Testis (tissue), 3 donors: ENCODE measurements around the gene DCST2. TPM values are rescaled to one million over a fixed set of nuclear protein-coding genes. Genes with fewer than 3 reads are reported as not detected.

Experiments used
- DNase-seq: peaks from one replicate; pipeline ENCODE4 v3.0.0-alpha.2; 2019
- H3K27ac ChIP-seq, 2 donors: fragments of 200-600 bp; sonication (generic); one replicate each; pipeline ENCODE4 v1.5.1; 2019
- H3K27me3 ChIP-seq: fragments of 200-600 bp; sonication (generic); one replicate; pipeline ENCODE4 v1.5.1; 2019
- H3K36me3 ChIP-seq: fragments of 200-600 bp; sonication (generic); one replicate; pipeline ENCODE4 v1.5.1; 2017; ENCODE audit warnings: low read depth; ENCODE audit errors: missing control alignments
- H3K4me1 ChIP-seq: fragments of 200-600 bp; sonication (generic); one replicate; pipeline ENCODE4 v1.5.1; 2019
- H3K4me3 ChIP-seq, 2 donors: fragments of 200-600 bp; sonication (generic); one replicate each; pipeline ENCODE4 v1.5.1; 2017 to 2019
- H3K9me3 ChIP-seq: fragments of 200-600 bp; sonication (generic); one replicate; pipeline ENCODE4 v1.5.1; 2017
- POLR2A ChIP-seq: fragments of 450-650 bp; IDR thresholded peaks from one replicate; pipeline ENCODE4 v1.6.1; 2017; ENCODE audit warnings: antibody characterized with exemption, mild to moderate bottlenecking, moderate library complexity
- WGBS, 2 donors: methylation state at CpG; one replicate each; pipeline ENCODE4 v1.1.5; 2018; 5-methylcytosine and 5-hydroxymethylcytosine counted together
- intact Hi-C: fragments of 100-400 bp; cut with DNase I; formaldehyde crosslinking; loops from one replicate; pipeline ENCODE4 v1.15.1; 2023; ENCODE audit warnings: low total_unique reads
- polyA plus RNA-seq: library from polyadenylated mRNA; stranded (reverse); fragments of 350-450 nt; fragmentation: Illumina TruSeq; extraction: RNeasy Lipid Tissue Mini Kit (QIAGEN cat#74804); gene quantifications from one replicate; pipeline ENCODE4 v1.2.3, GENCODE V29; 2014; ENCODE audit warnings: low read depth, low replicate concordance; ENCODE audit not compliant: insufficient read depth
- total RNA-seq, 2 donors: library from RNA; depleted of rRNA; stranded (reverse); fragments of >200 nt; gene quantifications; one replicate each; pipeline ENCODE4 v1.2.3, GENCODE V29; 2016
- TF ChIP-seq, protein P1 (sequence below), 3 experiments: fragments of 450-650 bp in 2 of 3; fragments of 200-600 bp in 1 of 3; sonication (generic) in 1 of 3; IDR thresholded peaks; one replicate each; pipeline ENCODE4 v1.5.1; 2016 to 2019; ENCODE audit warnings: antibody characterized with exemption in 3 of 3, mild to moderate bottlenecking in 2 of 3, moderate library complexity in 1 of 3

Gene DCST2
- total and polyA plus RNA-seq, 3 donors from 2014 or later, result 9.9 to 20.4 (median 14.4) TPM

DNA sequence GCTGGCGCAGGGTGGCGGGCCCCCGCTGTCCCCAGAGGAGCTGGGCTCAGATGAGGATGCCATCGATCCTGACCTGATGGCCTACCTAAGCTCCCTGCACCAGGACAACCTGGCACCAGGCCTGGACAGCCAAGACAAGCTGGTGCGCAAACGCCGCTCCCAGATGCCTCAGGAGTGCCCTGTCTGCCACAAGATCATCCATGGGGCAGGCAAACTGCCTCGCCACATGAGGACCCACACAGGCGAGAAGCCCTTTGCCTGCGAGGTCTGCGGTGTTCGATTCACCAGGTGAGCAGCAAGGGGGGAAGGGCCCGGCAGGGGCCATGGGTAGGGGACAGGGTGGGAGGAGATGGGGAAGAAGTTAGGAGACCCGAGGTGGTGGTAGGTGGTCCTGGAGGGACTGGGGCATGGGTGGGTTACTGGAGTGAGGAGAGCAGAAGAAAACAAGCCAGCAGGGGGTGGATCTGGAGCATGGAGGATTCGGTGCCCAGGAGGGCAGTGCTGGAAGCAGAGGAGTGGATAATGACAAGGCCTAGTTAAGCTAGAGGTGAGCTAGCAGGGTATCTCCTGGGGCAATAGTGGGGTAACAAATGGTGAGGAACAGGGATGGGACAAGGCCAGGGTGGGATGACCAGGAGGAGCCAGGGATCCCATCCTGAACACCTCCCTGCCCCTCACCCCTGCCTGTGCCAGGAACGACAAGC is 17.9 kb downstream of the DCST2 start:
- Histone ChIP-seq H3K36me3 (no peaks in the 10 kb centered on the region), H3K4me1 (peaks cover 29% of the 10 kb centered on the region), H3K9me3 (no peaks in the 10 kb centered on the region), H3K27ac (no peak overlapping the region), H3K27me3 (no peaks in the 10 kb centered on the region), H3K4me3 (no peak overlapping the region)
- TF ChIP-seq, protein P1, sequence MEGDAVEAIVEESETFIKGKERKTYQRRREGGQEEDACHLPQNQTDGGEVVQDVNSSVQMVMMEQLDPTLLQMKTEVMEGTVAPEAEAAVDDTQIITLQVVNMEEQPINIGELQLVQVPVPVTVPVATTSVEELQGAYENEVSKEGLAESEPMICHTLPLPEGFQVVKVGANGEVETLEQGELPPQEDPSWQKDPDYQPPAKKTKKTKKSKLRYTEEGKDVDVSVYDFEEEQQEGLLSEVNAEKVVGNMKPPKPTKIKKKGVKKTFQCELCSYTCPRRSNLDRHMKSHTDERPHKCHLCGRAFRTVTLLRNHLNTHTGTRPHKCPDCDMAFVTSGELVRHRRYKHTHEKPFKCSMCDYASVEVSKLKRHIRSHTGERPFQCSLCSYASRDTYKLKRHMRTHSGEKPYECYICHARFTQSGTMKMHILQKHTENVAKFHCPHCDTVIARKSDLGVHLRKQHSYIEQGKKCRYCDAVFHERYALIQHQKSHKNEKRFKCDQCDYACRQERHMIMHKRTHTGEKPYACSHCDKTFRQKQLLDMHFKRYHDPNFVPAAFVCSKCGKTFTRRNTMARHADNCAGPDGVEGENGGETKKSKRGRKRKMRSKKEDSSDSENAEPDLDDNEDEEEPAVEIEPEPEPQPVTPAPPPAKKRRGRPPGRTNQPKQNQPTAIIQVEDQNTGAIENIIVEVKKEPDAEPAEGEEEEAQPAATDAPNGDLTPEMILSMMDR (IDR thresholded peaks at IDR 0.05), result no peak
- no peak for TF ChIP-seq POLR2A
- WGBS, 2 donors, result 84 to 90% methylated on average over 9 to 16 of the region's 16 CpGs
- intact Hi-C loops, result no loop called here
- no peak for DNase-seq

DNA sequence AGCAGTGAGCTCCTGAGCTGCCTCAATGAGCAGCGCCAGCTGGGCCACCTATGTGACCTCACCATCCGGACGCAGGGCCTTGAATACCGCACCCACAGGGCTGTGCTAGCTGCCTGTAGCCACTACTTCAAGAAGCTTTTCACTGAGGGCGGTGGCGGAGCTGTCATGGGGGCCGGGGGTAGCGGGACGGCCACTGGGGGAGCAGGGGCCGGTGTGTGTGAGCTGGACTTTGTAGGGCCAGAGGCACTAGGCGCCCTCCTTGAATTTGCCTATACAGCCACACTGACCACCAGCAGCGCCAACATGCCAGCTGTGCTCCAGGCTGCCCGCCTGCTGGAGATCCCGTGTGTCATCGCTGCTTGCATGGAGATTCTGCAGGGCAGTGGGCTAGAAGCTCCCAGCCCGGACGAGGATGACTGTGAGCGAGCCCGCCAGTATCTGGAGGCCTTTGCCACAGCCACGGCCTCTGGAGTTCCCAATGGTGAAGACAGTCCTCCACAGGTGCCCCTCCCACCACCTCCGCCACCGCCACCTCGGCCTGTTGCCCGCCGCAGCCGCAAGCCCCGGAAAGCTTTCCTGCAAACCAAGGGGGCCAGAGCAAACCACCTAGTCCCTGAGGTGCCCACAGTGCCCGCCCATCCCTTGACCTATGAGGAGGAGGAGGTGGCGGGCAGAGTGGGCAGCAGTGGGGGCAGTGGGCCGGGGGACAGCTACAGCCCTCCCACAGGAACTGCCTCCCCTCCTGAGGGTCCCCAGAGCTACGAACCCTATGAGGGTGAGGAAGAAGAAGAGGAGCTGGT is 18.7 kb downstream of the DCST2 start:
- Histone ChIP-seq H3K9me3 (no peaks in the 10 kb centered on the region), H3K27ac (no peak overlapping the region), H3K27me3 (no peaks in the 10 kb centered on the region), H3K36me3 (no peaks in the 10 kb centered on the region), H3K4me3 (no peak overlapping the region), H3K4me1 (peaks cover 31% of the 10 kb centered on the region)
- TF ChIP-seq POLR2A, result no peak
- TF ChIP-seq, protein P1 (IDR thresholded peaks at IDR 0.05), result no peak
- WGBS, 2 donors, result 93 to 97% methylated on average over 6 to 31 of the region's 31 CpGs
- DNase-seq, result no peak
- intact Hi-C loops, result no loop called here

DNA sequence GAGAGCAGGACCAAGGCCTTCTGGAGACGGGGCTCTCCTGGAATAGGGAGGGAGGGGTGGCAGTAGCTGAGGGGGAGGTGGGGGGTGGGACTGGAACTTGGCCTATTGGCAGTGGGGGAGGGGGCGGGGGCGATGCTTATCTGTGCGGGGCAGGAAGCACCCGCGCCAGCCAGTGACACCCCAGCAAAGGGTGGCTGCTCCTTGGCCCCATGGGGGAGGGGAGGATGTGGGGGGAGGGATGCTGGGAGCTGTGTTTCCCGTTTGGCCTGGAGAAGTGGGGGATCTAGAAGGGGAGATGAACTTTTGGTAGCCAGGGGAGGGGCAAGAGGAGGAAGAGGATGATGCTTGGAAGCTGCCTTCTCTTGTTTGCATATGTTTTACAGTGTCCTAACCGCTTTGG is 19.9 kb downstream of the DCST2 start:
- TF ChIP-seq, protein P1 (IDR thresholded peaks at IDR 0.05), result no peak
- no peak for TF ChIP-seq POLR2A
- Histone ChIP-seq H3K4me1 (peaks cover 31% of the 10 kb centered on the region), H3K36me3 (no peaks in the 10 kb centered on the region), H3K27ac (no peak overlapping the region), H3K27me3 (no peaks in the 10 kb centered on the region), H3K9me3 (no peaks in the 10 kb centered on the region), H3K4me3 (no peak overlapping the region)
- WGBS, 2 donors, result 54 to 65% methylated on average over 7 to 8 of the region's 8 CpGs
- intact Hi-C loops, result no loop called here
- no peak for DNase-seq

DNA sequence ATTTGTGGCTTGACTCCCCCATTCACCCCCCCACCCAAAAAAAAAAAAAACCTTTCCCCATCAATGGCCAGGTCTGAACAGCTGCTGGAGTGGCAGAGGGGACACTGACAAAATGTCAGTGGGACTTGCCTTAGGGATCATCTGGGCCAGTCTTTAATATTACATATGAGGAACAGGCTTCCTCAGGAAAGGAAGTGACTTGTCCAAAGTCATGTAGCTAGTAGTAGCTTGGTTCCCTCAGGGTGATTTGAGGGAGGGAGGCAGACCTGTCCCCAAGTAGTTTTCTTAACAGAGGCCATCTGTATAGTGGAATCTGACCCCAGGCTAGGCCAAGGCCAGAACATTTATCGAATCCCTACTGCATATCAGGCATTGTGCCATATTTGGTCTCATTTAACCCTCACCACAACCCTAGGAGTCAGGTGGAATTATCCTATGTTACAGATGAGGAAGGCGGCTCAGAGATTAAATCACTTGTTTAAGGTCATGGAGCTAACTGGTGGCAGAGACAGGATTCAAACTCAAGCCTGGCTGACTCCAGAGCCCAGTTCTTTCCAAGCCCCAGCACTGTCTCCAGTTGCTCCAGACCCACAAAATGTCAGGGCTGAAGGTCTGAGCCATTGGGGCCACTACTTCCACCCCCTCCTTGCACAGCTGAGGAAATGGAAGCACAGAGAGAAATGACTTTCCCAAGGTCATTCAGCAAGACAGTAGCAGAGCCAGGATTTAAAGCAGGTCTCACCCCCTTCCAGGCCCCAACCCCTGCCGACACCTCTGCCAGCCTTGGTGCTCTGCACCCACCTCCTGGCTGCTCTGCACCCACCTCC is 20.6 kb downstream of the DCST2 start:
- Histone ChIP-seq H3K9me3 (no peaks in the 10 kb centered on the region), H3K27ac (no peak overlapping the region), H3K4me1 (peaks cover 33% of the 10 kb centered on the region), H3K4me3 (no peak overlapping the region), H3K27me3 (no peaks in the 10 kb centered on the region), H3K36me3 (no peaks in the 10 kb centered on the region)
- WGBS, 2 donors, result 61 to 73% methylated on average over 3 of the region's 3 CpGs
- TF ChIP-seq, protein P1 (IDR thresholded peaks at IDR 0.05), result no peak
- TF ChIP-seq POLR2A, result no peak
- no peak for DNase-seq
- intact Hi-C loops, result no loop called here
